ENCODE data around the gene TARDBP. TPM values are rescaled to one million over a fixed set of nuclear protein-coding genes. Genes with fewer than 3 reads are reported as not detected.

Gene TARDBP
- total and polyA plus RNA-seq, 9 of the 15 experiments (the other 6 are each of a cell fraction or from before 2014, with no cell fraction given), result 122 to 515 (median 243) TPM

DNA sequence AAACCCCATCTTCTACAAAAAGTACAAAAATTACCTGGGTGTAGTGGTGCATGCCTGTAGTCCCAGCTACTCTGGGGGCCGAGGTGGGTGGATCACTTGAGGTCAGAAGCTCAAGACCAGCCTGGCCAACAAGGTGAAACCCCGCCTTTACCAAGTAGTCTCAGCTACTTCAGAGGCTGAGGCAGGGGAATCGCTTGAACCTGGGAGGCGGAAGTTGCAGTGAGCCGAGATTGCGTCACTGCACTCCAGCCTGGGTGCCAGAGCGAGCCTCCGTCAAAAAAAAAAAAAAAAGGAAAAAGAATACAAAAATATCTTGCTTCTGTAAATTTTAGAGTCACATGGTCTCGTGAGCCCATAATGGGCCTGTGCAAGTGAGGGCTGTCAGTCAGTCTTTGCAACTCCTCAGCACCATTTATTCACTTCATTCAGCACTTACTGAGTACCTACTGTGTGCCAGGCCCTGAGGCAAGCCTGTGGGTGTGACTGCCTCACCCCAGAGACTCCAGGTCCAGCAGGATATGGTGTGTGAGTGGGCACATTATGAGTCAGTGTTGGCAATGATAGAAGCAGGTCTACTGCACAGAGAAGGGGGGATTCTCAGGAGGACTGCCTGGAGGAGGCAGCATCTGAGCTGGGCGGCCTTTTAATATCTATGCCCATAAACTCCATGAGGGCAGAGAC is 46.8 kb upstream of the TARDBP start (continued):
- TF ChIP-seq, protein P1, sequence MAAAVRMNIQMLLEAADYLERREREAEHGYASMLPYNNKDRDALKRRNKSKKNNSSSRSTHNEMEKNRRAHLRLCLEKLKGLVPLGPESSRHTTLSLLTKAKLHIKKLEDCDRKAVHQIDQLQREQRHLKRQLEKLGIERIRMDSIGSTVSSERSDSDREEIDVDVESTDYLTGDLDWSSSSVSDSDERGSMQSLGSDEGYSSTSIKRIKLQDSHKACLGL (CRISPR knock-in tag; IDR thresholded peaks at IDR 0.05; ENCODE audit: borderline replicate concordance, poor library complexity, severe bottlenecking), result no peak
- TF ChIP-seq, protein P2, sequence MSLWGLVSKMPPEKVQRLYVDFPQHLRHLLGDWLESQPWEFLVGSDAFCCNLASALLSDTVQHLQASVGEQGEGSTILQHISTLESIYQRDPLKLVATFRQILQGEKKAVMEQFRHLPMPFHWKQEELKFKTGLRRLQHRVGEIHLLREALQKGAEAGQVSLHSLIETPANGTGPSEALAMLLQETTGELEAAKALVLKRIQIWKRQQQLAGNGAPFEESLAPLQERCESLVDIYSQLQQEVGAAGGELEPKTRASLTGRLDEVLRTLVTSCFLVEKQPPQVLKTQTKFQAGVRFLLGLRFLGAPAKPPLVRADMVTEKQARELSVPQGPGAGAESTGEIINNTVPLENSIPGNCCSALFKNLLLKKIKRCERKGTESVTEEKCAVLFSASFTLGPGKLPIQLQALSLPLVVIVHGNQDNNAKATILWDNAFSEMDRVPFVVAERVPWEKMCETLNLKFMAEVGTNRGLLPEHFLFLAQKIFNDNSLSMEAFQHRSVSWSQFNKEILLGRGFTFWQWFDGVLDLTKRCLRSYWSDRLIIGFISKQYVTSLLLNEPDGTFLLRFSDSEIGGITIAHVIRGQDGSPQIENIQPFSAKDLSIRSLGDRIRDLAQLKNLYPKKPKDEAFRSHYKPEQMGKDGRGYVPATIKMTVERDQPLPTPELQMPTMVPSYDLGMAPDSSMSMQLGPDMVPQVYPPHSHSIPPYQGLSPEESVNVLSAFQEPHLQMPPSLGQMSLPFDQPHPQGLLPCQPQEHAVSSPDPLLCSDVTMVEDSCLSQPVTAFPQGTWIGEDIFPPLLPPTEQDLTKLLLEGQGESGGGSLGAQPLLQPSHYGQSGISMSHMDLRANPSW (CRISPR knock-in tag; IDR thresholded peaks at IDR 0.05), result no peak
- TF ChIP-seq, protein P3, sequence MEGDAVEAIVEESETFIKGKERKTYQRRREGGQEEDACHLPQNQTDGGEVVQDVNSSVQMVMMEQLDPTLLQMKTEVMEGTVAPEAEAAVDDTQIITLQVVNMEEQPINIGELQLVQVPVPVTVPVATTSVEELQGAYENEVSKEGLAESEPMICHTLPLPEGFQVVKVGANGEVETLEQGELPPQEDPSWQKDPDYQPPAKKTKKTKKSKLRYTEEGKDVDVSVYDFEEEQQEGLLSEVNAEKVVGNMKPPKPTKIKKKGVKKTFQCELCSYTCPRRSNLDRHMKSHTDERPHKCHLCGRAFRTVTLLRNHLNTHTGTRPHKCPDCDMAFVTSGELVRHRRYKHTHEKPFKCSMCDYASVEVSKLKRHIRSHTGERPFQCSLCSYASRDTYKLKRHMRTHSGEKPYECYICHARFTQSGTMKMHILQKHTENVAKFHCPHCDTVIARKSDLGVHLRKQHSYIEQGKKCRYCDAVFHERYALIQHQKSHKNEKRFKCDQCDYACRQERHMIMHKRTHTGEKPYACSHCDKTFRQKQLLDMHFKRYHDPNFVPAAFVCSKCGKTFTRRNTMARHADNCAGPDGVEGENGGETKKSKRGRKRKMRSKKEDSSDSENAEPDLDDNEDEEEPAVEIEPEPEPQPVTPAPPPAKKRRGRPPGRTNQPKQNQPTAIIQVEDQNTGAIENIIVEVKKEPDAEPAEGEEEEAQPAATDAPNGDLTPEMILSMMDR (IDR thresholded peaks at IDR 0.05 in 2 of 3, conservative IDR thresholded peaks at IDR 0.05 in 1 of 3; ENCODE audit: insufficient read depth in 2 of 3, low read depth in 1 of 3, low read length in 3 of 3), result no peak
- TF ChIP-seq DPF2 (IDR thresholded peaks at IDR 0.05) (no peak), TAL1 (IDR thresholded peaks at IDR 0.05) (no peak), ZNF507 (tag; conservative IDR thresholded peaks at IDR 0.05) (no peak), XRCC5 (IDR thresholded peaks at IDR 0.05; ENCODE audit: low read depth, low read length) (no peak), ETV5 (CRISPR knock-in tag; IDR thresholded peaks at IDR 0.05; ENCODE audit: low read depth) (no peak), CEBPG (CRISPR knock-in tag; IDR thresholded peaks at IDR 0.05) (peak; percentile 84), CEBPG (tag; conservative IDR thresholded peaks at IDR 0.05 in 1 of 2, IDR thresholded peaks at IDR 0.05 in 1 of 2) (peak; percentile 94 to 96), ZNF551 (CRISPR knock-in tag; IDR thresholded peaks at IDR 0.05) (no peak), CREM (IDR thresholded peaks at IDR 0.05; ENCODE audit: low read depth) (0 out of 2 replicates have a peak, but pooled peaks have one; percentile 34), GABPA (tag; conservative IDR thresholded peaks at IDR 0.05; ENCODE audit: low read depth) (peak; percentile 62)
- TF ChIP-seq, protein P4, sequence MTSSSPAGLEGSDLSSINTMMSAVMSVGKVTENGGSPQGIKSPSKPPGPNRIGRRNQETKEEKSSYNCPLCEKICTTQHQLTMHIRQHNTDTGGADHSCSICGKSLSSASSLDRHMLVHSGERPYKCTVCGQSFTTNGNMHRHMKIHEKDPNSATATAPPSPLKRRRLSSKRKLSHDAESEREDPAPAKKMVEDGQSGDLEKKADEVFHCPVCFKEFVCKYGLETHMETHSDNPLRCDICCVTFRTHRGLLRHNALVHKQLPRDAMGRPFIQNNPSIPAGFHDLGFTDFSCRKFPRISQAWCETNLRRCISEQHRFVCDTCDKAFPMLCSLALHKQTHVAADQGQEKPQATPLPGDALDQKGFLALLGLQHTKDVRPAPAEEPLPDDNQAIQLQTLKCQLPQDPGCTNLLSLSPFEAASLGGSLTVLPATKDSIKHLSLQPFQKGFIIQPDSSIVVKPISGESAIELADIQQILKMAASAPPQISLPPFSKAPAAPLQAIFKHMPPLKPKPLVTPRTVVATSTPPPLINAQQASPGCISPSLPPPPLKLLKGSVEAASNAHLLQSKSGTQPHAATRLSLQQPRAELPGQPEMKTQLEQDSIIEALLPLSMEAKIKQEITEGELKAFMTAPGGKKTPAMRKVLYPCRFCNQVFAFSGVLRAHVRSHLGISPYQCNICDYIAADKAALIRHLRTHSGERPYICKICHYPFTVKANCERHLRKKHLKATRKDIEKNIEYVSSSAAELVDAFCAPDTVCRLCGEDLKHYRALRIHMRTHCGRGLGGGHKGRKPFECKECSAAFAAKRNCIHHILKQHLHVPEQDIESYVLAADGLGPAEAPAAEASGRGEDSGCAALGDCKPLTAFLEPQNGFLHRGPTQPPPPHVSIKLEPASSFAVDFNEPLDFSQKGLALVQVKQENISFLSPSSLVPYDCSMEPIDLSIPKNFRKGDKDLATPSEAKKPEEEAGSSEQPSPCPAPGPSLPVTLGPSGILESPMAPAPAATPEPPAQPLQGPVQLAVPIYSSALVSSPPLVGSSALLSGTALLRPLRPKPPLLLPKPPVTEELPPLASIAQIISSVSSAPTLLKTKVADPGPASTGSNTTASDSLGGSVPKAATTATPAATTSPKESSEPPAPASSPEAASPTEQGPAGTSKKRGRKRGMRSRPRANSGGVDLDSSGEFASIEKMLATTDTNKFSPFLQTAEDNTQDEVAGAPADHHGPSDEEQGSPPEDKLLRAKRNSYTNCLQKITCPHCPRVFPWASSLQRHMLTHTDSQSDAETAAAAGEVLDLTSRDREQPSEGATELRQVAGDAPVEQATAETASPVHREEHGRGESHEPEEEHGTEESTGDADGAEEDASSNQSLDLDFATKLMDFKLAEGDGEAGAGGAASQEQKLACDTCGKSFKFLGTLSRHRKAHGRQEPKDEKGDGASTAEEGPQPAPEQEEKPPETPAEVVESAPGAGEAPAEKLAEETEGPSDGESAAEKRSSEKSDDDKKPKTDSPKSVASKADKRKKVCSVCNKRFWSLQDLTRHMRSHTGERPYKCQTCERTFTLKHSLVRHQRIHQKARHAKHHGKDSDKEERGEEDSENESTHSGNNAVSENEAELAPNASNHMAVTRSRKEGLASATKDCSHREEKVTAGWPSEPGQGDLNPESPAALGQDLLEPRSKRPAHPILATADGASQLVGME (CRISPR knock-in tag; IDR thresholded peaks at IDR 0.05), result no peak
- TF ChIP-seq, protein P5, sequence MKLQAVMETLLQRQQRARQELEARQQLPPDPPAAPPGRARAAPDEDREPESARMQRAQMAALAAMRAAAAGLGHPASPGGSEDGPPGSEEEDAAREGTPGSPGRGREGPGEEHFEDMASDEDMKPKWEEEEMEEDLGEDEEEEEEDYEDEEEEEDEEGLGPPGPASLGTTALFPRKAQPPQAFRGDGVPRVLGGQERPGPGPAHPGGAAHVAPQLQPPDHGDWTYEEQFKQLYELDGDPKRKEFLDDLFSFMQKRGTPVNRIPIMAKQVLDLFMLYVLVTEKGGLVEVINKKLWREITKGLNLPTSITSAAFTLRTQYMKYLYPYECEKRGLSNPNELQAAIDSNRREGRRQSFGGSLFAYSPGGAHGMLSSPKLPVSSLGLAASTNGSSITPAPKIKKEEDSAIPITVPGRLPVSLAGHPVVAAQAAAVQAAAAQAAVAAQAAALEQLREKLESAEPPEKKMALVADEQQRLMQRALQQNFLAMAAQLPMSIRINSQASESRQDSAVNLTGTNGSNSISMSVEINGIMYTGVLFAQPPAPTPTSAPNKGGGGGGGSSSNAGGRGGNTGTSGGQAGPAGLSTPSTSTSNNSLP (IDR thresholded peaks at IDR 0.05; ENCODE audit: borderline replicate concordance, low read depth, low read length), result no peak

All from K562 (cell line).